ENCODE results near the gene PLXNA2.

- TF ChIP-seq, protein P1, sequence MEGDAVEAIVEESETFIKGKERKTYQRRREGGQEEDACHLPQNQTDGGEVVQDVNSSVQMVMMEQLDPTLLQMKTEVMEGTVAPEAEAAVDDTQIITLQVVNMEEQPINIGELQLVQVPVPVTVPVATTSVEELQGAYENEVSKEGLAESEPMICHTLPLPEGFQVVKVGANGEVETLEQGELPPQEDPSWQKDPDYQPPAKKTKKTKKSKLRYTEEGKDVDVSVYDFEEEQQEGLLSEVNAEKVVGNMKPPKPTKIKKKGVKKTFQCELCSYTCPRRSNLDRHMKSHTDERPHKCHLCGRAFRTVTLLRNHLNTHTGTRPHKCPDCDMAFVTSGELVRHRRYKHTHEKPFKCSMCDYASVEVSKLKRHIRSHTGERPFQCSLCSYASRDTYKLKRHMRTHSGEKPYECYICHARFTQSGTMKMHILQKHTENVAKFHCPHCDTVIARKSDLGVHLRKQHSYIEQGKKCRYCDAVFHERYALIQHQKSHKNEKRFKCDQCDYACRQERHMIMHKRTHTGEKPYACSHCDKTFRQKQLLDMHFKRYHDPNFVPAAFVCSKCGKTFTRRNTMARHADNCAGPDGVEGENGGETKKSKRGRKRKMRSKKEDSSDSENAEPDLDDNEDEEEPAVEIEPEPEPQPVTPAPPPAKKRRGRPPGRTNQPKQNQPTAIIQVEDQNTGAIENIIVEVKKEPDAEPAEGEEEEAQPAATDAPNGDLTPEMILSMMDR (IDR thresholded peaks at IDR 0.05) = no peak
- no peak for TF ChIP-seq POLR2A (IDR thresholded peaks at IDR 0.05)
Measured at GRCh38 chr1:208031316-208031931, 212.8 kb downstream of the PLXNA2 start.
